T-cell (primary cell): ENCODE results near the gene CD4. TPM values are rescaled to one million over a fixed set of nuclear protein-coding genes. Genes with fewer than 3 reads are reported as not detected.
A peak's percentile ranks its signal among the peaks of the same experiment; 100 is the strongest.

Experiments
- ATAC-seq, 4 experiments: fragments of 200-7000 bp in 3 of 4; fragments of 150-1000 bp in 1 of 4; cut with Tn5 transposase; replicated peaks in 1 of 4; 1 replicate in 3 of 4; 2 replicates in 1 of 4; pipeline ENCODE4 v1.10.0; 2021; ENCODE audit warnings: moderate library complexity in 3 of 4, mild to moderate bottlenecking in 2 of 4, moderate number of reproducible peaks in 1 of 4
- CTCF ChIA-PET, 2 donors: fragments of 300-600 bp; sonication (Branson Sonifier 250); formaldehyde crosslinking; loops; one replicate each; lab custom pipeline; 2022; ENCODE audit warnings: antibody characterized with exemption in 2 of 2; lab: Charles Lee
- POLR2A ChIA-PET, 2 donors: fragments of 300-600 bp; sonication (Branson Sonifier 250); formaldehyde crosslinking; loops; one replicate each; lab custom pipeline; 2022; ENCODE audit warnings: antibody characterized with exemption in 2 of 2; lab: Charles Lee
- DNase-seq, 35 experiments: peaks; one replicate each; pipeline versions ENCODE4 v3.0.0 to v3.0.0-alpha.2; 2013 to 2023
- H3K27ac ChIP-seq: one replicate; pipeline ENCODE4 v1.5.1; 2013; ENCODE audit warnings: low read length
- H3K27me3 ChIP-seq, 2 experiments: replicated peaks in 1 of 2; 1 replicate in 1 of 2; 2 replicates in 1 of 2; pipeline versions ENCODE4 v1.6.1 to v1.7.0; 2013; ENCODE audit warnings: low read length in 1 of 2, mixed read lengths in 1 of 2; ENCODE audit not compliant: control insufficient read depth in 2 of 2, insufficient read depth in 2 of 2; ENCODE audit errors: extremely low read depth in 1 of 2
- H3K36me3 ChIP-seq, 2 donors: 1 replicate in 1 of 2; 2 replicates in 1 of 2; pipeline versions ENCODE4 v1.6.1 to v1.7.0; 2013; ENCODE audit warnings: low read length in 1 of 2; ENCODE audit not compliant: control insufficient read depth in 2 of 2, insufficient read depth in 1 of 2; ENCODE audit errors: extremely low read depth in 1 of 2
- H3K4me1 ChIP-seq, 2 experiments: 1 replicate in 1 of 2; 2 replicates in 1 of 2; pipeline versions ENCODE4 v1.6.1 to v1.7.0; 2013; ENCODE audit warnings: low read length in 2 of 2, mixed read lengths in 1 of 2; ENCODE audit not compliant: insufficient read depth in 2 of 2, control insufficient read depth in 1 of 2; ENCODE audit errors: extremely low read depth in 1 of 2
- H3K4me3 ChIP-seq, 2 donors: 1 replicate in 1 of 2; 2 replicates in 1 of 2; pipeline versions ENCODE4 v1.5.1 to v1.7.0; 2013; ENCODE audit warnings: mild to moderate bottlenecking in 2 of 2, low read length in 1 of 2, moderate library complexity in 1 of 2; ENCODE audit not compliant: control insufficient read depth in 1 of 2; ENCODE audit errors: extremely low read depth in 1 of 2
- H3K9me3 ChIP-seq: 2 replicates; pipeline ENCODE4 v1.7.0; 2013
- H3K27ac Mint-ChIP-seq, 2 donors: one replicate each; pipeline ENCODE4 v1.8.0; 2020 to 2021; ENCODE audit warnings: mild to moderate bottlenecking in 2 of 2, mixed read lengths in 2 of 2
- H3K27me3 Mint-ChIP-seq, 2 donors: one replicate each; pipeline ENCODE4 v1.8.0; 2021 to 2022; ENCODE audit warnings: mixed read lengths in 2 of 2
- H3K36me3 Mint-ChIP-seq: one replicate; pipeline ENCODE4 v1.8.0; 2021; ENCODE audit warnings: mixed read lengths
- H3K4me1 Mint-ChIP-seq, 3 donors: one replicate each; pipeline ENCODE4 v1.8.0; 2020 to 2022; ENCODE audit warnings: mixed read lengths in 3 of 3, mild to moderate bottlenecking in 1 of 3
- H3K4me3 Mint-ChIP-seq, 3 donors: one replicate each; pipeline ENCODE4 v1.8.0; 2020 to 2022; ENCODE audit warnings: mild to moderate bottlenecking in 3 of 3, mixed read lengths in 3 of 3, moderate library complexity in 3 of 3
- H3K9me3 Mint-ChIP-seq, 3 donors: one replicate each; pipeline ENCODE4 v1.8.0; 2020 to 2022; ENCODE audit warnings: mixed read lengths in 3 of 3
- WGBS: methylation state at CpG from one replicate; pipeline ENCODE4 v1.1.5; 2013; ENCODE audit warnings: missing lambda C conversion rate; ENCODE audit not compliant: insufficient coverage; 5-methylcytosine and 5-hydroxymethylcytosine counted together
- total RNA-seq, 35 experiments: library from RNA in 6 of 35; stranded (reverse) in 6 of 35; fragments of 120-200 nt in 1 of 35; gene quantifications; one replicate each; pipeline versions ENCODE4 v1.2.1 to v1.2.4 and lab custom pipeline; 2013 to 2026

The CD4 gene
- total RNA-seq, 5 donors from 2014 or later (not counting 1 experiment from before 2014, with no cell fraction given), result 126 to 205 (median 154) TPM

GRCh38 chr12:6752921-6753771 lies 36.2 kb upstream of the CD4 start, which contains the start of gene MLF2:
Gene MLF2 (minus strand): TSS chr12:6753141. CDS start chr12:6752334, 807 bp downstream.
- H3K9me3 ChIP-seq, result no peaks in the 10 kb centered on the region
- Mint-ChIP-seq H3K9me3 (no peaks in the 10 kb centered on the region), H3K4me1 (peaks cover 14 to 24% (median 17%) of the 10 kb centered on the region in 3 donors), H3K27ac (peak within 1 kb of the TSS; percentile 92 to 97), H3K36me3 (peaks cover 11% of the 10 kb centered on the region), H3K27me3 (no peaks in the 10 kb centered on the region), H3K4me3 (peak within 1 kb of the TSS; percentile 88 to 93 (median 91))
- peak within 1 kb of the TSS; percentile 89 to 99 for H3K4me3 ChIP-seq
- DNase-seq, result peak; percentile 91 to 98 (median 95)
- peaks cover 0 to 6% of the 10 kb centered on the region in 2 experiments for H3K27me3 ChIP-seq
- 0% methylated on average over 48 of the region's 62 CpGs for WGBS
- H3K36me3 ChIP-seq, result peaks cover 8 to 35% of the 10 kb centered on the region in 2 donors
- ATAC-seq, result peak; percentile 90 to 95 (median 94)
- POLR2A ChIA-PET, result interaction anchor here (0.6 to 1.9 kb wide), 7 partner anchors 29 to 191 kb away, joined by 3 to 7 read pairs (median 3); partner anchors contain the start of genes C12orf57 (in 1 of the 2), CD4 (in 1 of the 2), CDCA3 (in 1 of the 2) and USP5 (in 1 of the 2)
- H3K27ac ChIP-seq, result peak within 1 kb of the TSS; percentile 99
- CTCF ChIA-PET, result interaction anchor here (0.6 to 3.7 kb wide), 27 partner anchors 13 to 259 kb away, joined by 3 to 34 read pairs (median 4); partner anchors contain the start of genes CDCA3 (in 2 of the 2), PTMS (in 2 of the 2), COPS7A (in 1 of the 2) and SPSB2 (in 1 of the 2)
- peaks cover 4 to 23% of the 10 kb centered on the region in 2 experiments for H3K4me1 ChIP-seq

GRCh38 chr12:6753772-6754356 lies 35.5 kb upstream of the CD4 start:
- no peaks in the 10 kb centered on the region for H3K27me3 Mint-ChIP-seq
- H3K4me1 Mint-ChIP-seq, result peaks cover 14 to 31% (median 23%) of the 10 kb centered on the region in 3 donors
- ChIA-PET POLR2A (interaction anchor here in 1 of 2 donors (1.0 kb wide), 1 partner anchor 29 kb away, joined by 7 read pairs; no protein-coding TSS in a partner anchor), CTCF (interaction anchor here (0.5 to 3.7 kb wide), 25 partner anchors 8 to 119 kb away, joined by 3 to 34 read pairs (median 6); partner anchors contain the start of genes CDCA3 (in 2 of the 2), PTMS (in 2 of the 2), COPS7A (in 1 of the 2) and SPSB2 (in 1 of the 2))
- peak overlapping the region; percentile 89 to 99 for H3K4me3 ChIP-seq
- no peaks in the 10 kb centered on the region for H3K9me3 Mint-ChIP-seq
- peaks cover 8 to 28% of the 10 kb centered on the region in 2 donors for H3K36me3 ChIP-seq
- no CpG with 5 or more reads among the region's 7 CpGs for WGBS
- peaks cover 0 to 6% of the 10 kb centered on the region in 2 experiments for H3K27me3 ChIP-seq
- no peak for ATAC-seq
- H3K9me3 ChIP-seq, result no peaks in the 10 kb centered on the region
- H3K27ac Mint-ChIP-seq, result peak overlapping the region; percentile 92 to 97
- DNase-seq, result no peak
- peak overlapping the region; percentile 88 to 93 (median 91) for H3K4me3 Mint-ChIP-seq
- peaks cover 7% of the 10 kb centered on the region for H3K36me3 Mint-ChIP-seq
- H3K27ac ChIP-seq, result peak overlapping the region; percentile 99
- peaks cover 4 to 23% of the 10 kb centered on the region in 2 experiments for H3K4me1 ChIP-seq

- Mint-ChIP-seq H3K9me3 (no peaks in the 10 kb centered on the region), H3K36me3 (peaks cover 3% of the 10 kb centered on the region), H3K27ac (no peak overlapping the region), H3K27me3 (no peaks in the 10 kb centered on the region), H3K4me1 (peaks cover 14 to 32% (median 24%) of the 10 kb centered on the region in 3 donors), H3K4me3 (peak overlapping the region in 1 of 3 donors; percentile 34)
- no peak overlapping the region for H3K27ac ChIP-seq
- no peaks in the 10 kb centered on the region for H3K9me3 ChIP-seq
- no peak overlapping the region for H3K4me3 ChIP-seq
- no peak for DNase-seq
- peaks cover 8 to 23% of the 10 kb centered on the region in 2 donors for H3K36me3 ChIP-seq
- peaks cover 0 to 6% of the 10 kb centered on the region in 2 experiments for H3K27me3 ChIP-seq
- peaks cover 4 to 23% of the 10 kb centered on the region in 2 experiments for H3K4me1 ChIP-seq
- WGBS, result 100% methylated on average over 2 of the region's 2 CpGs
- no peak for ATAC-seq
- ChIA-PET CTCF (interaction anchor here (0.5 to 3.7 kb wide), 21 partner anchors 8 to 97 kb away, joined by 3 to 34 read pairs (median 6); partner anchors contain the start of genes CDCA3 (in 2 of the 2), PTMS (in 2 of the 2), COPS7A (in 1 of the 2) and USP5 (in 1 of the 2)), POLR2A (no interaction called here)
Measured at GRCh38 chr12:6754411-6754810, 34.9 kb upstream of the CD4 start.

DNA sequence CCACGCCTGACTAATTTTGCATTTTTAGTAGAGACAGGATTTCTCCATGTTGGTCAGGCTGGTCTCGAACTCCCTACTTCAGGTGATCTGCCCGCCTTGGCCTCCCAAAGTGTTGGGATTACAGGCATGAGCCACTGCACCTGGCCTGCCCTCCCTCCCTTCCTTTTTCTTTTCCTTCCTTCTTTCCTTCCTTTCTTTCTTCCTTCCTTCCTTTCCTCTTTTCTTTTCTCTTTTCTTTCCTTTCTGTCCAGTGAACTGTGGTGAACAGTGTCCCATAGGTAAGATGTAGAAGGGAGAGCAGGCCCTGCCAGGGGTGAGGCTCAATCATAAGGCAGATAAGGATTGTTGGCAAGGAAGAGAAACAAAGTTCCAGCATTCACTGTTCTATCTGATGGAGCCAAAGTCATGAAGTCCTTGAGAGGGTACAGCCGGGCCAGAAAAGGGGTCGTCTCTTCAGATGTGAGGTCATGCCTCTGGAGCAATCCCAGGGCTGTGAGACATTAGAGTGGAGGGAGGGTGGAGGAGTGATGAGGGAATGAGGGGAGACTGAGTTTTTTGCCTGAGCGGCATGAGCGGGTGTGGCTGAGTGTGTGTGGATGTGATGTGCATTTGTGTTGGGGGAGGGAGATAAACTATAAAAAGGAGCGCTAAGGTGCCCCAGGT lies 32.2 kb upstream of the CD4 start:
- whole genome bisulfite sequencing, result 97% methylated on average over 7 of the region's 8 CpGs
- ChIA-PET CTCF (interaction anchor here in 1 of 2 donors (2.1 kb wide), 1 partner anchor 17 kb away, joined by 5 read pairs; no protein-coding TSS in a partner anchor), POLR2A (no interaction called here)
- no peaks in the 10 kb centered on the region for H3K36me3 ChIP-seq
- H3K4me1 ChIP-seq, result peaks cover 2 to 15% of the 10 kb centered on the region in 2 experiments
- H3K27ac Mint-ChIP-seq, result no peak overlapping the region
- H3K4me3 Mint-ChIP-seq, result no peak overlapping the region
- H3K4me1 Mint-ChIP-seq, result peaks cover 5 to 18% (median 14%) of the 10 kb centered on the region in 3 donors
- H3K4me3 ChIP-seq, result no peak overlapping the region
- H3K27ac ChIP-seq, result no peak overlapping the region
- H3K27me3 Mint-ChIP-seq, result peaks cover 0 to 8% of the 10 kb centered on the region in 2 donors
- no peaks in the 10 kb centered on the region for H3K9me3 Mint-ChIP-seq
- no peaks in the 10 kb centered on the region for H3K36me3 Mint-ChIP-seq
- DNase-seq (no peak), ATAC-seq (no peak)
- H3K27me3 ChIP-seq, result peaks cover 0 to 10% of the 10 kb centered on the region in 2 experiments
- H3K9me3 ChIP-seq, result no peaks in the 10 kb centered on the region

DNA sequence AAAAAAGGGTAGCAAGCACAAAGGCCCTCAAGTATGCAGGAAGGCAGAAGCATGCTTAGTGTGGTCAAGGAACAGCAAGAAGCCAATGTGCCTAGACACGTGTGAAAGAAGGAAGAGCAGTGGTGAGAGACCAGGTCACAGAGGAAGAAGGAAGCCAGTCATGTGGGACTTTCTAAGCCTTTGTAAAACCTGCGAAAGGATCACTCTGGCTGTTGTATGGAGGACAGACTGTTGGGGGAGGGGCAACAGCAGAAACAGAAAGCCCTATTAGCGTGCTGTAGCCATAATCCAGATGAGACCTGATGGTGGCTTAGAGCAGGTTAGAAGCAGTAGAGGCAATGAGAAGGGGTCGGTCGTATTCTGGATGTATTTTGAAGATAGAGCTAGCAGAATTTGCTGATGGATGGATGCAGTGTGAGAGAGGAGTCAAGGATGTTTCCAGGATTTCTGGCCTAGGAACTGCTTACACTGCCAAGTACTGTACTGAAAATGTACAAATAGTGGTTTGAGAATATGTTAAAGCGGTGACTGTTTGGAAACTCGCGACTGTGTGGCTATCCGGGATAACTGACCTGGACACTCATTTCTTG lies 30.7 kb upstream of the CD4 start:
- CTCF ChIA-PET, result interaction anchor here in 1 of 2 donors (2.1 kb wide), 1 partner anchor 16 kb away, joined by 5 read pairs; no protein-coding TSS in a partner anchor
- H3K4me3 ChIP-seq, result no peak overlapping the region
- H3K9me3 ChIP-seq, result no peaks in the 10 kb centered on the region
- Mint-ChIP-seq H3K27me3 (peaks cover 0 to 8% of the 10 kb centered on the region in 2 donors), H3K27ac (no peak overlapping the region), H3K9me3 (no peaks in the 10 kb centered on the region), H3K4me3 (no peak overlapping the region), H3K36me3 (no peaks in the 10 kb centered on the region), H3K4me1 (peaks cover 2 to 12% (median 10%) of the 10 kb centered on the region in 3 donors)
- ATAC-seq, result no peak
- no peak for DNase-seq
- H3K4me1 ChIP-seq, result peaks cover 0 to 5% of the 10 kb centered on the region in 2 experiments
- 79% methylated on average over 9 of the region's 9 CpGs for WGBS
- peaks cover 0 to 10% of the 10 kb centered on the region in 2 experiments for H3K27me3 ChIP-seq
- H3K36me3 ChIP-seq, result no peaks in the 10 kb centered on the region
- H3K27ac ChIP-seq, result no peak overlapping the region
- POLR2A ChIA-PET, result no interaction called here
